ENCODE results near the gene CCDC88C.
"Not testable (repeated sequence)": the region's sequence is repeated elsewhere in the genome, so short reads cannot be mapped to it uniquely, and the experiment has no call there.

The CCDC88C gene, protein sequence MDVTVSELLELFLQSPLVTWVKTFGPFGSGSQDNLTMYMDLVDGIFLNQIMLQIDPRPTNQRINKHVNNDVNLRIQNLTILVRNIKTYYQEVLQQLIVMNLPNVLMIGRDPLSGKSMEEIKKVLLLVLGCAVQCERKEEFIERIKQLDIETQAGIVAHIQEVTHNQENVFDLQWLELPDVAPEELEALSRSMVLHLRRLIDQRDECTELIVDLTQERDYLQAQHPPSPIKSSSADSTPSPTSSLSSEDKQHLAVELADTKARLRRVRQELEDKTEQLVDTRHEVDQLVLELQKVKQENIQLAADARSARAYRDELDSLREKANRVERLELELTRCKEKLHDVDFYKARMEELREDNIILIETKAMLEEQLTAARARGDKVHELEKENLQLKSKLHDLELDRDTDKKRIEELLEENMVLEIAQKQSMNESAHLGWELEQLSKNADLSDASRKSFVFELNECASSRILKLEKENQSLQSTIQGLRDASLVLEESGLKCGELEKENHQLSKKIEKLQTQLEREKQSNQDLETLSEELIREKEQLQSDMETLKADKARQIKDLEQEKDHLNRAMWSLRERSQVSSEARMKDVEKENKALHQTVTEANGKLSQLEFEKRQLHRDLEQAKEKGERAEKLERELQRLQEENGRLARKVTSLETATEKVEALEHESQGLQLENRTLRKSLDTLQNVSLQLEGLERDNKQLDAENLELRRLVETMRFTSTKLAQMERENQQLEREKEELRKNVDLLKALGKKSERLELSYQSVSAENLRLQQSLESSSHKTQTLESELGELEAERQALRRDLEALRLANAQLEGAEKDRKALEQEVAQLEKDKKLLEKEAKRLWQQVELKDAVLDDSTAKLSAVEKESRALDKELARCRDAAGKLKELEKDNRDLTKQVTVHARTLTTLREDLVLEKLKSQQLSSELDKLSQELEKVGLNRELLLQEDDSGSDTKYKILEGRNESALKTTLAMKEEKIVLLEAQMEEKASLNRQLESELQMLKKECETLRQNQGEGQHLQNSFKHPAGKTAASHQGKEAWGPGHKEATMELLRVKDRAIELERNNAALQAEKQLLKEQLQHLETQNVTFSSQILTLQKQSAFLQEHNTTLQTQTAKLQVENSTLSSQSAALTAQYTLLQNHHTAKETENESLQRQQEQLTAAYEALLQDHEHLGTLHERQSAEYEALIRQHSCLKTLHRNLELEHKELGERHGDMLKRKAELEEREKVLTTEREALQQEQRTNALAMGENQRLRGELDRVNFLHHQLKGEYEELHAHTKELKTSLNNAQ (N-terminal part only)

DNA sequence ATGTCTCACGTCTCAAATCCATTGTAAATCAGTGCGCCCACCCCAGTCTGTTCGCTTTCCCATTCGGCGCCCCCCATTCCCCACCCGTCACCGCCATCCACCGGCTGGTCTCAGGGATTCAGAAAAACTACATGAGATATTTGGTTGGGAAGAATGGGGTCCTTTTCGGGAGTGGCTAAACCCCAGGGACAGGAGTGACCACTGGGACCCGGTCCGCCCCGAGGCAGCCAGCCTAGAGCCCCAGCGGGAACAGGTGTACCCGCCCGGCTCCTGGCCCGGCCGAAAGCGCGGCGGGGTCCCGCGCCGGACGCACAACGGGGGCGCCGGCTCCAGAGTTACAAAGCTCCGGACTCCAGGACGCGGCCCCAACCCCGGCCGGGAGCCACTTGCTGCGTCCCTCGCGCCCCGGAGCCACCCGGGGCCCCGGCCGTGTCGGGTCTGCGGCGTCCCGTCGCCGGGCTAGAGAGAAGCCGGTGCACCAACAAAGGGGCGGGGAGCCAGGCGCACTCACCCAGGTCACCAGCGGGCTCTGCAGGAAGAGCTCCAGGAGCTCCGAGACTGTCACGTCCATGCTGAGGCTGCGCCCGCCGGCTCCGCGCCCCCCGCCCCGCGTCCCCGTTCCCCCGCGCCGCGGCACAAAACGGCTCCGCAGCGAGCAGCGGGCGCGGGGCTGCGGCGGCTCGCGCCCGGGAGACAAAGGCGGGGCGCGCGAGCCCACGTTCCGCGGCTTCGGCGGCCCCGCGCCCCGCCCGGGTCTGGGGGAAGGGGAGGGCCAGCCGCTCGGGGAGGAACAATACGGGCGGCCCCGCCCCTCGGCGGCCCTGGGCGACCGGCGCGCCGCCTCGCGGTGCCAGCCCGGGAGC is at the start of gene CCDC88C:
Gene CCDC88C, minus strand, starts transcription at position 701 of the 863 bp plus-strand sequence. Its CDS starts 130 bp downstream, at position 571.
- DNase-seq (ENCODE audit: low read depth in 2 of 2), result peak; percentile 52 to 68

DNA sequence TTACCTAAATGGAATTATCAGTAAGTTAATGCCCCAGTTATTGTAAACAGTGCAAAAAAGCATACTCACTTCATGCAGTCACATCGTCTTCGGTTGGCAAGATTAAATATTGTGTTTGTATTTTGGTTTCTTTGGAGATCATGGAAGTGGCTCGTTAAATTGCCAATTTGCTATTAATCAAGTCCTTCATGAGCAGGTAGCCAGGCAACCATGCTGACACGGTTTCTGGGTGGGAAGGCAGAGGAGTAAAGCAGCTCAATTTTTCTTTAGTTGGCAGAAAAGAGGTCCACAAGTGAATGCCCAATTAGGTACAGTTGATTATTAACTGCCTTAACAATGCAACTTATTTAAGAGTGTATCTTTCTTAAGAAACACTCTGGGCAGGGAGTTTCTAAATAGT is 48.6 kb upstream of the CCDC88C start:
- DNase-seq (ENCODE audit: low read depth in 2 of 2), result no peak

DNA sequence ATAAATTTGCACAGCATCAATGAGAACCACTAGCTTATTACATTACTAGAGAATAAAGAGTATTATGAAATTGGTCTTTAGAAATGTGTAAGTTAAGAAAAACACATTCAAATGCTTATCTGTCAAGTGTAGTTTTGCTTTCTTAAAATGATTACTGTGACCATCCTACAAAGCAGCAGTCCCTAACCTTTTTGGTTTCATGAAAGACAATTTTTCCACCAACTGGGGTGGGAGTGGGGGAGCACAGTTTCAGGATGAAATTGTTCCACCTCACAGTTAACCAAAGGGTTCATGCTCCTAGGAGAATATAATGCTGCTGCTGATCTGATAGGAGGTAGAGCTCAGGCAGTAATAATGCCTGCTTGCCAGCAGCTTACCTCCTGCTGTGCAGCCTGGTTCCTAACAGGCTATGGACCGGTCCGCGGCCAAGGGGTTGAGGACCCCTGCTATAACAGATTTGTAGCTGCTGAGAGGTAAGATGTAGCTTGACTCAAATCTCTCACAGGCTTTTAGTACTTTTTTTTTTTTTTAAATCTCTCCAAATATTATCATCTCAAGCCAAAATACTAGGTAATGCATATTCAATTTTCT is 47.1 kb upstream of the CCDC88C start:
- DNase-seq (ENCODE audit: low read depth in 2 of 2), result no peak

DNA sequence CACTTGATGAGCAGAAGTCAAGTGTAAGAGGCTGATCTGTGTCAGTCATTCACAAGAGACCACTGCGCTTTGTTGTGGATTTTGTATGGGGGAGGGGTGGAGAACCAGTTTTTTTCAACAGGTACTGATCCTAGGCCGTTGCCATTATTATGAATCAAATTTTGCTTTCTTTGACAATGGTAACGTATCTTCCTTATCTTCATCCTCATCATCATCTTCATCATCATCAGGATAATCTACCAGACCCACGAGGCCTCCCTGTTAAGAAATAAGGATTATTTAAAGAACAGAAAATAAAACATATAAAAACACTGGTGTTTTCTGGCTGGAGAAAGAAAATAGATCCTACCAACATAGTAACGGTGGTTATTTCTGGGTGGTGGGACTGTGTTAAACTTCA is 41.0 kb upstream of the CCDC88C start:
- DNase-seq (ENCODE audit: low read depth in 2 of 2), result no peak

DNA sequence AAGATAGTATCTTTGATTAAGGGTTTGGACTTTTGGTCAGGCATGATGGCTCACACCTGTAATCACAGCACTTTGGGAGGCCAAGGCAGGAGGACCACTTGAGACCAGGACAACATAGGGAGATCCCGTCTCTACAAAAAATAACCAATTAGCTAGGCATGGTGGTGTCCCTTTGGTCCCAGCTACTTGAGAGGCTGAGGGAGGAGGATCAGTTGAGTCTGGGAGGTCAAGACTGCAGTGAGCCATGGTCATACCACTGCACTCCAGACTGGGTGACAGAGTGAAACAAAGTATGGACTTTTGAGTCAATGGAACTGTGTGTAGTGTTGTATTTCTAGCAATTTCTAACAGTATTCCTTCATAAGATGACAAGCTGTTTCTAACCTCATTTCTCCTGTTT is 38.7 kb upstream of the CCDC88C start:
- DNase-seq (ENCODE audit: low read depth in 2 of 2), result no peak

DNA sequence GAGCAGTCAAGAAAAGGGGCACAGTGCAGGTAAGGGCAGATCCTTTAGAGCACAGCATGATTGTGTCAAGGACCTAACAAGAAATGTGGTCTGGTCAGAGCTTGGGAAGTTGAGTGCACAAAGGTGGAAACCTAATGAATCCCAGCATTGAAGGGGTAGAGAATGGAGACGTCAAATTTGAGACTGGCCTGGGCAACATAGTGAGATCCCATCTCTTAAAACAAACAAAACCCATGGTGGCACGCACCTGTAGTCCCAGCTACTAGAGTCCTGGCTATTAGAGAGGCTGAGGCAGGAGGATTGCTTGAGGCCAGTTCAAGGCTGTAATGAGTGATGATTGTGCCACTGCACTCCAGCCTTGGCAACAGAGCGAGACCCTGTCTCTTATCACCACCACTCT is 37.0 kb upstream of the CCDC88C start:
- no peak for DNase-seq (ENCODE audit: low read depth in 2 of 2)

DNA sequence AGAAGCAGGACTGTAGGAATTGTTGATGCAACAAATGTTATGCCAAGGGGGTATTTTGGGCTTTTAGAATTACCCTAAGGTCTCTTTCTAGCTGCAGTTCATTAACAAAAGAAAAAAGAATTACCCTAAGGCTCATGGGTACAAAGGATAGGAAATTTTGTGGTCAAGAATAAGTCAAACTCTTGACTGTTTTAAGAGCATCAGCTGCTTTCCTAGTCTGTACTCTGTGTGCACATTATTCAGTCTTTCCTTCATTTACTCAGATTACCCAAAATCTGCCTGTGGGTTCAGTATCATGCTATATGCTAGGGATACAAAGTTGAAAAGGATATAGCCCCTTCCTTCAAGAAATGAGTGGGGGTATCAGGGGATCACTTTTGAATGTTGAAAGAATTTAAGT is 36.5 kb upstream of the CCDC88C start:
- no peak for DNase-seq (ENCODE audit: low read depth in 2 of 2)

DNA sequence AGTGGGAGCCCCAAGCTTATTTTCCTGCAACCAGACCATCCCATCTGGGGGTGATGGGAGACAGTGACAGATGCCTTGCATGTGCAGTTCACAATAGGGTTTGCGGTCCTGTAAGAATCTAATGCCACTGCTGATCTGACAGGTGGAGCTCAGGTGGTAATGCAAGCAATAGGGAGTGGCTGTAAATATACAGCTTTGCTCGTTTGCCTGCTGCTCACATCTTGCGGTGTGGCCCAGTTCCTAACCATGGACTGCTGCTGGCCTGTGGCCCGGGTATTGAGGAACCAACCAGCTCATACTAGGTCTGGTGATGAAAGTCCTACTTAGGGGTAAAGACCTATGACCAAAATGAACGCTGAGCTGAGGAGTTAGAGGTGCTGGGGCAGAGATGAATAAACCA is 36.1 kb upstream of the CCDC88C start:
- DNase-seq (ENCODE audit: low read depth in 2 of 2), result no peak

DNA sequence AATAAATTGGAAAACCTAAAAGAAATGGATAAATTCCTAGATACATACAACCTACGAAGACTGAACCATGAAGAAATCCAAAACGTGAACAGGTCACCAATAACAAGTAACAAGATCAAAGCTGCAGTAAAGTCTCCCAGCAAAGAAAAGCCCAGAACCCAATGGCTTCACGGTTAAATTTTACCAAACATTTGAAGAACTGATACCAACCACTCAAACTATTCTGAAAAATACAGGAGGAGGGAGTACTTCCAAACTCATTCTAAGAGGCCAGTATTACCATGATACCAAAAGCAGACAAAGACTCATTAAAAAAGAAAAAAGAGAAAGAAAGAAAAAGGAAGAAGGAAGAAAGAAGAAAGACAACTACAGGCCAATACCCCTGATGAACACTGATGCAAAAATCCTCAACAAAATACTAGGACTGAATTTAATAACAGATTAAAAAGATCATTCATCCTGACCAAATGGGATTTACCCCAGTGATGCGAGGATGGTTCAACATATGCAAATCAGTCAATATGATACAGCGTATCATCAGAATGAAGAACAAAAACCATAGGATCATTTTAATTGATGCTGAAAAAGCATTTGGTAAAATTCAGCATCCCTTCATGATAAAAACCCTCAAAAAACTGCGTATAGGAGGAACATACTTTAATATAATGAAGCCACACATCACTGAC is 26.9 kb upstream of the CCDC88C start:
- no peak for DNase-seq (ENCODE audit: low read depth in 2 of 2)

DNA sequence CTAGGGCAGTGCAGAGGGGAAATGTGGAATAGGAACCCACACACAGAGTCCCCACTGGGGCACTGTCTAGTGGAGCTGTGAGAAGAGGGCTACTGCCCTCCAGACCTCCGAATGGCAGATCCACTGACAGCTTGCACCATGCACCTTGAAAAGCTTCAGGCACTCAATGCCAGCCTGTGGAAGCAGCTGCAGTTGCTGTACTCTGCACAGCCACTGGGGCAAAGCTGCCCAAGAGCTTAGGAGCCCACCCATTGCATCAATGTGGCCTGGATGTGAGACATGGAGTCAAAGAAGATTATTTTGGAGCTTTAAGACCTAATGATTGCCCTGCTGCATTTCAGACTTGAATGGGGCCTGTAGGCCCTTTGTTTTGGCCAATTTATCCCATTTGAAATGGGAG is 21.7 kb upstream of the CCDC88C start:
- DNase-seq (ENCODE audit: low read depth in 2 of 2), result no peak

DNA sequence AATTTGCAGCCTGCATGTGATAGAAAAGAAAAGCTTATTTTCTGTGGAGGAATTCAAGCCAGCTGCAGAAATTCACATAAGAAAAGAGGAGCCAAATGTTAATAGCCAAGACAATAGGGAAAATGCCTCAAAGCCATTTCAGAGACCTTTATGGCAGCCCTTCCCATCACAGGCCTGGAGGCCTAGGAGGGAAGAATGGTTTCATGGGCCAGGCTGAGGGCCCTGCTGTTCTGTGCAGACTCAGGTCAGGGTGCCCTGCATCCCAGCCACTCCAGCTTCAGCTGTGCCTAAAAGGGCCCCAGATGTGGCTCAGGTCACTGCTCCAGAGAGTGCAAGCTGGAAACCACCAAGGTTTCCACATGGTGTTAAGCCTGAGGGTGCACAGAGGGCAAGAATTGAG is 21.2 kb upstream of the CCDC88C start:
- DNase-seq (ENCODE audit: low read depth in 2 of 2), result no peak

DNA sequence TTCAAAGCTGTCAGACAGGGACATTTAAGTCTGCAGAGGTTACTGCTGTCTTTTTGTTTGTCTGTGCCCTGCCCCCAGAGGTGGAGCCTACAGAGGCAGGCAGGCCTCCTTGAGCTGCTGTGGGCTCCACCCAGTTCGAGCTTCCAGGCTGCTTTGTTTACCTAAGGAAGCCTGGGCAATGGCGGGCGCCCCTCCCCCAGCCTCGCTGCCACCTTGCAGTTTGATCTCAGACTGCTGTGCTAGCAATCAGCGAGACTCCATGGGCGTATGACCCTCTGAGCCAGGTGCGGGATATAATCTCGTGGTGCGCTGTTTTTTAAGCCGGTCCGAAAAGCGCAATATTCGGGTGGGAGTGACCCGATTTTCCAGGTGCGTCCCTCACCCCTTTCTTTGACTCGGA is 18.6 kb upstream of the CCDC88C start:
- not testable (repeated sequence) for DNase-seq (ENCODE audit: low read depth in 2 of 2)

DNA sequence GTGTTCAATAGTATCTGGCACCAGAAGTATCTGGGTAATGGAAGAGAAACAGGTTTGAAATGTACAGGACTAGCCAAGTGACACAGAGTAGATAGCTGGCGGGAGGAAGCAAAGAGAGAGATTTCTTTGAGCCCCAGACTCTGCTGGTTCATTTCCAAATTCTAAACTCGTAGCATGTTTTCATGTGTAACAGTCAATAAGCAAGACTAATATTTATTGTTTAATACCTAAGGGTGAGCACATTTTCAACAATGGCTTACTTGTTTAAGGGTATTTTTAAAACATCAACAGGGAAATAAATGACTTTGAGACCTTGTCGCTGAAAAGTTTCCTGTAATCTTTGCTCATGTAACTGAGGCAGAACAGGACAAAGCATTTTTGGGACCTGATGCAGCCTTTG is 11.8 kb upstream of the CCDC88C start:
- no peak for DNase-seq (ENCODE audit: low read depth in 2 of 2)

DNA sequence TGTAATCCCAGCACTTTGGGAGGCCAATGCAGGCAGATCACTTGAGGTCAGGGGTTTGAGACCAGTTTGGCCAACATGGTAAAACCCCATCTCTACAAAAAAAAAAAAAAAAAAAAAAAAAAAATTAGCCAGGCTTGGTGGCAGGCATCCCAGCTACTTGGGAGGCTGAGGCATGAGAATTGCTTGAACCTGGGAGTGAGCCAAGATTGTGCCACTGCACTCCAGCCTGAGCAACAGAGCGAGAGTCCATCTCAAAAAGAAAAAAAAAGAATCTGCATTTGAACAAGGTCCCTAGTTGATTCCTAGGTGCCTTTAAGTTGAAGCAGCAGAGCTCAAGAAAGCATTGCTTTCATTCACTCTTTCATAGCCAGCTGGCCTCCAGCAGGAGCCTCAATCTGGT is 11.3 kb upstream of the CCDC88C start:
- DNase-seq (ENCODE audit: low read depth in 2 of 2), result not testable (repeated sequence)

DNA sequence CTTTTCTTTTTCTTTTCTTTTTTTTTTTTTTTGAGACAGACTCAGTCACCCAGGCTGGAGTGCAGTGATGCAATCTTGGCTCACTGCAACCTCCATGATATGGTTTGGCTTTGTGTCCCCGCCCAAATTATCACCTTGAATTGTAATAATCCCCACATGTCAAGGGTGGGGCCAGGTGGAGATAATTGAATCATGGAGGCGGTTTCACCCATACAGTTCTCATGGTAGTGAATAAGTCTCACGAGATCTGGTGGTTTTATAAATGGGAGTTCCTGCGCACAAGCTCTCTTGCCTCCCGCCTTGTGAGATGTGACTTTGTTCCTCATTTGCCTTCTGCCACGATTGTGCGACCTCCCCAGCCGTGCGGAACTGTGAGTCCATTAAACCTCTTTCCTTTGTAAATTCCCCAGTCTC is 7.9 kb upstream of the CCDC88C start:
- not testable (repeated sequence) for DNase-seq (ENCODE audit: low read depth in 2 of 2)

DNA sequence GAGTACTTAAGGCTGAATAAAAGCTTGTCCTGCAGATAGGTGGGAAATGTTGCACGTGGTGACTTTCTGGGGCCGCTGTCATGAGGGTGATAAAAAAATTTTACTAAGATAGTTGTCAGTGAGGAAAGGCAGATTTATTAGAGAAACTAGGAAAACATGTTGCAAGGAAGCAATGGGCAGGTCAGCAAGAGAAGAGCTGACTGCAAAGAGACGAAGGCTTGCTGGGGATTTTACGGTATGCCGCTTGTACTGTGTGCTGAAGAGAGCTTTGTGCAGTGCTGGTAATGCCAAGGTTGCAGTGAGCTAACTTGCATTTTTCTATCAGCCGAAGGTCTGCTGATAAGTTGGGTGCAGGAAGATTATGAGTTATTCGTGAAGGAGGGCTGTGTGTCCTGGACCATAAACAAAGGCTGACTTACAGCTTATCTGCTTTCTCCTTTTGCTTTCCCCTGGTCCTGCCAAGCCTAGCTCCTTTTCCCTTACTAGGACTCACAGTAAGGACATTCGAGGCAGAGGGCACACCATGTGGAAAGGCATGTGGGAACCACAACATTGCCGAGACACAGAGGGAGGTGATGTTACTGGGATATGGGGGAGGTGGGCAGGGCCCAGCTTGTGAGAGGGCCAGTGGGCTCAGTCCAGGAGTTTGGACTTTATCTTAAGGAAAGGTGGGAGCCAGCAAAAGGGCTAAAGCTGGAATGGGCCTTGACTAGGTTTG is 7.4 kb upstream of the CCDC88C start:
- no peak for DNase-seq (ENCODE audit: low read depth in 2 of 2)

DNA sequence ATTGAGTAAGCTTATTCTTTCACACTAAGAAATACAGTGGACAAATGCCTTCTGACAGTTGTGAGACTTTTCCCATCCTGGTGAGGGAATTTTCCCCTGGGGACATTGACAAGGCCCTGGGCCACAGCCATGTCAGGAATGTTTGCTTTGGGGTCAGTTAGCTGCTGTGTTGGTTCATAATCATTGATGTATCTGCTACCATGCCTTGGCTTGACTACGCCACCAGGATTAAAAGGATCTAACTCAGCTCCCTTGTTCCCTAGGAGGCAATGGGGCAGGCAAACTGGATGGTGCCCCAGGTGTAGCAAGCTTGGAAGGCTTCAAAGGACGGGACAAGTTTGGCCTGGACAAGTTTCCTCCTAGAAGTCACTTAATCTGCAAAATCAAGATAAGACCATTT is 3.1 kb upstream of the CCDC88C start:
- no peak for DNase-seq (ENCODE audit: low read depth in 2 of 2)

DNA sequence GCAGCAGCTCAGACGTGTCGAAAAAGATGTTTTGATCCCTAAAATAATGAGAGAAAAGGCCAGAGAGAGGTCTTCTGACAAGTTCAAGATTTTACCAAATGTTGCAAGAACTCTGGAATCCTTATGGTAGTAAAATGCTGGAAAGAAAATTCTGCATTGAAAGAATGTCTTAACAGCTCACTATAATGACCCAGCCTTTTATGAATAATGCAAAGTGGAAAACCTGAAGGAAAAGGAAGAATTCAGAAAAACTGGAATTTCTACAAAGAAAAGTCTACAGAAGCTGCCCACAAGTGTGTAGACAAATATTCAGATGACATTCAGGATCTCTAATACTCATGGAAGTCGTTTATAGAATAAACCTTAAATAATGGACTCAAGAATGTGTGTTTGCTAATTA is 1.8 kb upstream of the CCDC88C start:
- no peak for DNase-seq (ENCODE audit: low read depth in 2 of 2)

DNA sequence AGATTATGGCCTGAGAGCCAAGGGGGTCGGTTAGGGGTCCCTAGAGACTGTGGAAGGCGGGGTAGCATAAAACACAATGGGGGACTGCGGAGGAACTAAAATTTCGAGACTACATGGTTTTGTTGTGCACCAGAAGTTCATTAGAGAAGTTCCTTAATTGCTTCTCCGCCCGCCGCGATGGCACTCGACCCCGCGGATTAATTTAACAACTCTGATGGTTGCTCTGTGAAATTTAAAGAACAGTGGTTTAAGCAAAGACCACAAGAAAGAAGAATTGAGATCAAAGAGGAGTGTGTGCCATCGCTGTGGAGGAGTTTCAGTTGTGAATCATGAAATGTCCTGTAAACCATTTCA is 1.4 kb upstream of the CCDC88C start:
- peak in 1 of 2 donors; percentile 43 for DNase-seq (ENCODE audit: low read depth in 2 of 2)

All from stimulated activated CD8-positive, alpha-beta memory T cell treated with anti-CD3 and anti-CD28 coated beads, Interleukin-15, amount 100 ng/mL, for 4 hours (primary cell).